Transverse colon (tissue), 3 donors: ENCODE measurements around the gene PDXK.

ENCODE experiments used
- CTCF ChIP-seq, 5 experiments: fragments of 200-600 bp in 3 of 5; fragments of 450-650 bp in 2 of 5; sonication (generic) in 3 of 5; IDR thresholded peaks; 1 replicate in 2 of 5; 2 replicates in 3 of 5; pipeline ENCODE4 v1.5.1; 2016 to 2017; ENCODE audit warnings: antibody characterized with exemption in 5 of 5, inconsistent platforms in 3 of 5, mild to moderate bottlenecking in 2 of 5, moderate library complexity in 1 of 5
- POLR2A ChIP-seq: fragments of 450-650 bp; IDR thresholded peaks from one replicate; pipeline ENCODE4 v1.6.1; 2016; ENCODE audit warnings: antibody characterized with exemption, mild to moderate bottlenecking, moderate library complexity

GRCh38 chr21:43799301-43799840 is 80.4 kb downstream of the PDXK start:
- TF ChIP-seq CTCF (IDR thresholded peaks at IDR 0.05) (no peak), POLR2A (no peak)
